Measurements from ENCODE around the gene P2RX6.

DNA sequence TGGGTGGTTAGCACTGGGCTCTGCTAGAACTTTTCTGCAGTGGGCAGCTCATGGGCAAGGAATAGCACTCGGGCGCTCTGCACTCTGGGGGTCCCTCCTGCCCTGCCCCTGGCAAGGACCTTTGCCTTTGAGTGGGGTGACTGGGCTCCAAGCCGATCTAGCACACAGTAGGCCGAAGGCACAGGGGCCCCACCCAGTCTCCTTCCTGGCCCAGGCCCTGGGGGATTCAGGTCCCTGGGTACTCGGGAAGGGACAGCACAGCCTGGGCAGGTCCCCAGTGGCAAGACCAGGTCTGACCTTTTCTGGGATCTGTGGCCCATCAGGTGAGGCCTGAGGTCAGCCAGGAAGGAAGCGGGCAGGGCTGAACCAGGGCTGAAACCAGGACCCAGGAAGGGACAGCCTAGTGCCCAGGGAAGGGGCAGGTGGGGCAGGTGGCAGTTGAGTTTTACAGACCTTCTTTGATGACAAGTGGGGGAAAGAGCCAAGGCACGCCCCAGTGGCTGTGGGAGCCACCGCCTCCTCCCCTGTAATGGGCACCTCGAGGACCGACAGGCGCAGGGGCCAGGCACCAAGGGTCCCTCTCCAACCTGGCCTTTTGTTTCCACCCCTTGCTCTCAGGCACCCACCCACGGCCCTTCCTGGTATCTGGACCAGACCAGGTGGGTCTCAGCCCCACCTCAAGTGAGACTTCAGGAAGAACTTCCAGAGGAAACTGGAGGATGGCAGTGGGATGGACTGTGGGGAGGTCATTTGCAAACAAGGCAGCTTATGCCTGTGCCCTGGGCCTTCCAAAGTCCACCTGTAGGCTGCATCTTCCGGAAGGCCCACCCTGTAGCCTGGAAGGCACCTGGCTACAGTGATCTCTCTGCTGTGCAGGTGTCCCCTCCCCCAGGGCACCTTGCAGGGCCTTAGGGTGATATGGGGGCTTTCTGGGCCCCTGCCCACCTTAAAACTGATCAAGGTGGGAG is 48.8 kb upstream of the P2RX6 start:
- TF ChIP-seq, protein P1, sequence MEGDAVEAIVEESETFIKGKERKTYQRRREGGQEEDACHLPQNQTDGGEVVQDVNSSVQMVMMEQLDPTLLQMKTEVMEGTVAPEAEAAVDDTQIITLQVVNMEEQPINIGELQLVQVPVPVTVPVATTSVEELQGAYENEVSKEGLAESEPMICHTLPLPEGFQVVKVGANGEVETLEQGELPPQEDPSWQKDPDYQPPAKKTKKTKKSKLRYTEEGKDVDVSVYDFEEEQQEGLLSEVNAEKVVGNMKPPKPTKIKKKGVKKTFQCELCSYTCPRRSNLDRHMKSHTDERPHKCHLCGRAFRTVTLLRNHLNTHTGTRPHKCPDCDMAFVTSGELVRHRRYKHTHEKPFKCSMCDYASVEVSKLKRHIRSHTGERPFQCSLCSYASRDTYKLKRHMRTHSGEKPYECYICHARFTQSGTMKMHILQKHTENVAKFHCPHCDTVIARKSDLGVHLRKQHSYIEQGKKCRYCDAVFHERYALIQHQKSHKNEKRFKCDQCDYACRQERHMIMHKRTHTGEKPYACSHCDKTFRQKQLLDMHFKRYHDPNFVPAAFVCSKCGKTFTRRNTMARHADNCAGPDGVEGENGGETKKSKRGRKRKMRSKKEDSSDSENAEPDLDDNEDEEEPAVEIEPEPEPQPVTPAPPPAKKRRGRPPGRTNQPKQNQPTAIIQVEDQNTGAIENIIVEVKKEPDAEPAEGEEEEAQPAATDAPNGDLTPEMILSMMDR (IDR thresholded peaks at IDR 0.05; ENCODE audit: borderline replicate concordance, extremely low read depth, low read length, poor library complexity, severe bottlenecking), result no peak
- TF ChIP-seq EZH2 (IDR thresholded peaks at IDR 0.05; ENCODE audit: borderline replicate concordance, low read depth, low read length, severe bottlenecking), result no peak

Measured in DND-41 (cell line).